ENCODE data around the gene REN. TPM values are rescaled to one million over a fixed set of nuclear protein-coding genes. Genes with fewer than 3 reads are reported as not detected.

The REN gene
- total and polyA plus RNA-seq, 2 donors (not counting 3 experiments of a cell fraction or from before 2014, with no cell fraction given): 0.11 TPM; not detected in 1

DNA sequence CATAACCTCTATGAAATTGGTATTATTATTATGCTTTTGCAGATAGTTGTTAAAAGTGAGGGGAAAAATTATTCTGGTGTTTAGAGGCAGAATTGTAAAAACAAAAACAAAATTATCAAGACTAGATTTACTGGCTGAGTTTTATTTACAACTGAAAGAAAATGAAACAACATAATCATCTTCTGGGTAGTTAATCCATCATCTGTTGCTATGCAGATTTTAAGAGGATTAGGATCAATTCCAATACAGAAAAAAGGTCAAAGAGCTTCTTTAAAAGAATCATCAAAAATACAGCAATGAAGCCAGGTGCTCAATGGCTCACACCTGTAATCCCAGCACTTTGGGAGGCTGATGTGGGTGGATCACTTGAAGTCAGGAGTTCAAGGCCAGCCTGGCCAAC lies 39.3 kb upstream of the REN start:
- H2AFZ ChIP-seq (ENCODE audit: low read depth, low read length): no peak overlapping the region
- CTCF ChIA-PET: interaction anchor here (0.8 to 11.0 kb wide), 19 partner anchors 8 to 348 kb away, joined by 3 to 770 read pairs (median 9); partner anchors contain the start of genes ETNK2, GOLT1A, KISS1 and PLEKHA6
- H3K27ac ChIP-seq (ENCODE audit: insufficient read depth, low read depth, low read length): no peak overlapping the region
- H4K20me1 ChIP-seq (replicated peaks; ENCODE audit: control insufficient read depth, extremely low read depth, insufficient read depth, low read length): no peaks in the 10 kb centered on the region
- POLR2A ChIA-PET: interaction anchor here (1.3 kb wide), 1 partner anchor 15 kb away, joined by 4 read pairs; no protein-coding TSS in a partner anchor
- intact Hi-C loops (cut with micrococcal nuclease) (no loop called here), dilution Hi-C loops (cut with MboI; ENCODE audit: extremely low pct_ligation_motif_present, low sequenced_read_pairs) (no loop called here)
- FAIRE-seq: peak; percentile 26
- H3K9me1 ChIP-seq (replicated peaks; ENCODE audit: control insufficient read depth, extremely low read depth, insufficient read depth, low read length): no peaks in the 10 kb centered on the region
- no peaks in the 10 kb centered on the region for H3K36me3 ChIP-seq (ENCODE audit: control insufficient read depth in 2 of 2, extremely low read depth in 1 of 2, insufficient read depth in 2 of 2, low read length in 2 of 2)
- no peaks in the 10 kb centered on the region for H3K79me2 ChIP-seq (ENCODE audit: control insufficient read depth, insufficient read depth, low read length)
- DNase-seq (ENCODE audit: low read depth, low spot score): no peak
- no peaks in the 10 kb centered on the region for H3K9me3 ChIP-seq (replicated peaks; ENCODE audit: control insufficient read depth, insufficient read depth, low read length)
- no peak overlapping the region for H3K4me2 ChIP-seq (ENCODE audit: insufficient read depth, low read length)
- no TSS peak for BruUV-seq (replicated peaks)
- TF ChIP-seq POLR2AphosphoS5 (IDR thresholded peaks at IDR 0.05; ENCODE audit: insufficient read depth, low read depth, low read length) (no peak), JUN (IDR thresholded peaks at IDR 0.05; ENCODE audit: borderline replicate concordance, insufficient read depth, insufficient read length, low read depth) (no peak), POLR2A (IDR thresholded peaks at IDR 0.05; ENCODE audit: low read depth, low read length) (no peak), MYC (IDR thresholded peaks at IDR 0.05; ENCODE audit: low read depth, low read length) (no peak), GATA2 (IDR thresholded peaks at IDR 0.05; ENCODE audit: insufficient read depth, insufficient read length, low read depth, low read length) (no peak), FOS (IDR thresholded peaks at IDR 0.05; ENCODE audit: borderline replicate concordance, insufficient read depth, low read length) (no peak), EZH2 (IDR thresholded peaks at IDR 0.05; ENCODE audit: borderline replicate concordance, low read depth, low read length, severe bottlenecking) (no peak)
- TF ChIP-seq, protein P1, sequence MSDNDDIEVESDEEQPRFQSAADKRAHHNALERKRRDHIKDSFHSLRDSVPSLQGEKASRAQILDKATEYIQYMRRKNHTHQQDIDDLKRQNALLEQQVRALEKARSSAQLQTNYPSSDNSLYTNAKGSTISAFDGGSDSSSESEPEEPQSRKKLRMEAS (IDR thresholded peaks at IDR 0.05; ENCODE audit: insufficient read depth, insufficient read length): no peak
- TF ChIP-seq, protein P2, sequence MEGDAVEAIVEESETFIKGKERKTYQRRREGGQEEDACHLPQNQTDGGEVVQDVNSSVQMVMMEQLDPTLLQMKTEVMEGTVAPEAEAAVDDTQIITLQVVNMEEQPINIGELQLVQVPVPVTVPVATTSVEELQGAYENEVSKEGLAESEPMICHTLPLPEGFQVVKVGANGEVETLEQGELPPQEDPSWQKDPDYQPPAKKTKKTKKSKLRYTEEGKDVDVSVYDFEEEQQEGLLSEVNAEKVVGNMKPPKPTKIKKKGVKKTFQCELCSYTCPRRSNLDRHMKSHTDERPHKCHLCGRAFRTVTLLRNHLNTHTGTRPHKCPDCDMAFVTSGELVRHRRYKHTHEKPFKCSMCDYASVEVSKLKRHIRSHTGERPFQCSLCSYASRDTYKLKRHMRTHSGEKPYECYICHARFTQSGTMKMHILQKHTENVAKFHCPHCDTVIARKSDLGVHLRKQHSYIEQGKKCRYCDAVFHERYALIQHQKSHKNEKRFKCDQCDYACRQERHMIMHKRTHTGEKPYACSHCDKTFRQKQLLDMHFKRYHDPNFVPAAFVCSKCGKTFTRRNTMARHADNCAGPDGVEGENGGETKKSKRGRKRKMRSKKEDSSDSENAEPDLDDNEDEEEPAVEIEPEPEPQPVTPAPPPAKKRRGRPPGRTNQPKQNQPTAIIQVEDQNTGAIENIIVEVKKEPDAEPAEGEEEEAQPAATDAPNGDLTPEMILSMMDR (IDR thresholded peaks at IDR 0.05; ENCODE audit: extremely low read depth in 1 of 2, insufficient read depth in 1 of 2, low read depth in 1 of 2, low read length in 2 of 2): no peak
- no peak overlapping the region for H3K4me3 ChIP-seq (replicated peaks in 1 of 3; ENCODE audit: insufficient read depth in 1 of 3, low read depth in 1 of 3, low read length in 3 of 3)
- no peaks in the 10 kb centered on the region for H3K4me1 ChIP-seq (ENCODE audit: control insufficient read depth, extremely low read depth, insufficient read depth, low read length)
- H3K27me3 ChIP-seq (ENCODE audit: control insufficient read depth in 2 of 2, insufficient read depth in 2 of 2, low read length in 2 of 2): no peaks in the 10 kb centered on the region
- H3K9ac ChIP-seq (replicated peaks; ENCODE audit: extremely low read depth, insufficient read depth, low read length): no peak overlapping the region

All from endothelial cell of umbilical vein (primary cell).